Osteocyte (in vitro differentiated cells): Measurements from ENCODE around the gene MED29. TPM values are rescaled to one million over a fixed set of nuclear protein-coding genes. Genes with fewer than 3 reads are reported as not detected.

Experiments
- DNase-seq: peaks from one replicate; pipeline ENCODE4 v3.0.0; 2021; ENCODE audit warnings: mixed read lengths; ENCODE audit not compliant: unreplicated experiment; ENCODE audit errors: extremely low spot score
- H3K27ac Mint-ChIP-seq: one replicate; pipeline ENCODE4 v1.8.0; 2021; ENCODE audit warnings: mild to moderate bottlenecking, mixed read lengths; ENCODE audit not compliant: unreplicated experiment
- H3K27me3 Mint-ChIP-seq: one replicate; pipeline ENCODE4 v1.8.0; 2021; ENCODE audit warnings: mixed read lengths; ENCODE audit not compliant: unreplicated experiment
- H3K36me3 Mint-ChIP-seq: one replicate; pipeline ENCODE4 v1.8.0; 2021; ENCODE audit warnings: mixed read lengths; ENCODE audit not compliant: unreplicated experiment
- H3K4me1 Mint-ChIP-seq: one replicate; pipeline ENCODE4 v1.8.0; 2021; ENCODE audit warnings: mixed read lengths; ENCODE audit not compliant: unreplicated experiment
- H3K4me3 Mint-ChIP-seq: one replicate; pipeline ENCODE4 v1.8.0; 2021; ENCODE audit warnings: mild to moderate bottlenecking, moderate library complexity, mixed read lengths; ENCODE audit not compliant: unreplicated experiment
- H3K9me3 Mint-ChIP-seq: one replicate; pipeline ENCODE4 v1.8.0; 2021; ENCODE audit warnings: mixed read lengths; ENCODE audit not compliant: unreplicated experiment
- total RNA-seq: library from RNA; stranded (reverse); gene quantifications from 2 replicates; pipeline ENCODE4 v1.2.1, GENCODE V29; 2021
- TF ChIP-seq, protein P1 (sequence below): fragments of 200-600 bp; sonication (generic); IDR thresholded peaks from 2 replicates; pipeline ENCODE4 v1.5.0; 2021; ENCODE audit warnings: antibody characterized with exemption, mild to moderate bottlenecking, moderate library complexity

MED29 gene
- total RNA-seq, 1 donor from 2014 or later: 37.1 TPM

DNA sequence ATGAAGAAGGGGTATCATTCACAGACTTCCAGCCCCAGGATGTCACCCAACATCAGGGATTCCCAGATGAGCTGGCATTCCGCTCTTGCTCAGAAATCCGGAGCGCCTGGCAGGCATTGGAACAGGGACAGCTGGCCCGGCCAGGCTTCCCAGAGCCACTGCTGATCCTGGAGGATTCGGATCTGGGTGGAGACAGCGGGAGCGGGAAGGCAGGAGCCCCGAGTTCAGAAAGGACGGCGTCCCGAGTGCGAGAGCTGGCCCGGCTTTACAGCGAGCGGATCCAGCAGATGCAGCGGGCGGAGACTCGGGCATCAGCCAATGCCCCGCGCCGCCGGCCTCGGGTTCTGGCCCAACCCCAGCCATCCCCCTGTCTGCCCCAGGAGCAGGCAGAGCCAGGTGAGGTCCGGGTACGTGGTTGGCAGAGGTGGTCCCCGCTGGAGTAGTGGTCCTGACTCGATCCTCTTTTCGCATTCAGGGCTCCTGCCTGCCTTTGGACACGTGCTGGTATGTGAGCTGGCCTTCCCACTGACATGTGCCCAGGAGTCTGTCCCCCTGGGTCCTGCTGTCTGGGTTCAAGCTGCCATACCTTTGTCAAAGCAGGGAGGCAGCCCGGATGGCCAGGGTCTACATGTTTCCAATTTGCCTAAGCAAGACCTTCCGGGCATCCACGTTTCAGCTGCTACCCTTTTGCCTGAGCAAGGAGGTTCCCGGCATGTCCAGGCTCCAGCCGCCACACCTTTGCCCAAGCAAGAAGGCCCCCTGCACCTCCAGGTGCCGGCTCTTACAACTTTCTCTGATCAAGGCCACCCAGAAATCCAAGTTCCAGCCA lies 32.3 kb downstream of the MED29 start:
- H3K9me3 Mint-ChIP-seq: no peaks in the 10 kb centered on the region
- no peak overlapping the region for H3K4me3 Mint-ChIP-seq
- H3K36me3 Mint-ChIP-seq: peaks cover 35% of the 10 kb centered on the region
- TF ChIP-seq, protein P1, sequence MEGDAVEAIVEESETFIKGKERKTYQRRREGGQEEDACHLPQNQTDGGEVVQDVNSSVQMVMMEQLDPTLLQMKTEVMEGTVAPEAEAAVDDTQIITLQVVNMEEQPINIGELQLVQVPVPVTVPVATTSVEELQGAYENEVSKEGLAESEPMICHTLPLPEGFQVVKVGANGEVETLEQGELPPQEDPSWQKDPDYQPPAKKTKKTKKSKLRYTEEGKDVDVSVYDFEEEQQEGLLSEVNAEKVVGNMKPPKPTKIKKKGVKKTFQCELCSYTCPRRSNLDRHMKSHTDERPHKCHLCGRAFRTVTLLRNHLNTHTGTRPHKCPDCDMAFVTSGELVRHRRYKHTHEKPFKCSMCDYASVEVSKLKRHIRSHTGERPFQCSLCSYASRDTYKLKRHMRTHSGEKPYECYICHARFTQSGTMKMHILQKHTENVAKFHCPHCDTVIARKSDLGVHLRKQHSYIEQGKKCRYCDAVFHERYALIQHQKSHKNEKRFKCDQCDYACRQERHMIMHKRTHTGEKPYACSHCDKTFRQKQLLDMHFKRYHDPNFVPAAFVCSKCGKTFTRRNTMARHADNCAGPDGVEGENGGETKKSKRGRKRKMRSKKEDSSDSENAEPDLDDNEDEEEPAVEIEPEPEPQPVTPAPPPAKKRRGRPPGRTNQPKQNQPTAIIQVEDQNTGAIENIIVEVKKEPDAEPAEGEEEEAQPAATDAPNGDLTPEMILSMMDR: no peak
- H3K27me3 Mint-ChIP-seq: no peaks in the 10 kb centered on the region
- peaks cover 21% of the 10 kb centered on the region for H3K4me1 Mint-ChIP-seq
- no peak for DNase-seq
- H3K27ac Mint-ChIP-seq: no peak overlapping the region

DNA sequence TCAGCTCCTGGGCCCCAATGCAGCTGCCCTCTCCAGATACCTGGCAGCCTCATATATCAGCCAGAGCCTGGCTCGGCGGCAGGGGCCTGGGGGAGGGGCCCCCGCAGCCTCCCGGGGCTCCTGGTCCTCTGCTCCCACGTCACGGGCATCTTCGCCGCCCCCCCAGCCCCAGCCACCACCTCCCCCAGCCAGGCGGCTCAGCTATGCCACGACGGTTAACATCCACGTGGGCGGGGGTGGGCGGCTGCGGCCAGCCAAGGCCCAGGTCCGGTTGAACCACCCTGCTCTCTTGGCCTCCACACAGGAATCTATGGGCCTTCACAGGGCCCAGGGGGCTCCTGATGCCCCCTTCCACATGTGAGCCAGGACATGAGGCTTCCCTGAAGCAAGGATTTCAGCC lies 33.8 kb downstream of the MED29 start:
- Mint-ChIP-seq H3K36me3 (peaks cover 28% of the 10 kb centered on the region), H3K4me1 (peaks cover 34% of the 10 kb centered on the region), H3K27ac (no peak overlapping the region), H3K9me3 (no peaks in the 10 kb centered on the region), H3K4me3 (no peak overlapping the region), H3K27me3 (no peaks in the 10 kb centered on the region)
- TF ChIP-seq, protein P1: no peak
- DNase-seq: no peak

DNA sequence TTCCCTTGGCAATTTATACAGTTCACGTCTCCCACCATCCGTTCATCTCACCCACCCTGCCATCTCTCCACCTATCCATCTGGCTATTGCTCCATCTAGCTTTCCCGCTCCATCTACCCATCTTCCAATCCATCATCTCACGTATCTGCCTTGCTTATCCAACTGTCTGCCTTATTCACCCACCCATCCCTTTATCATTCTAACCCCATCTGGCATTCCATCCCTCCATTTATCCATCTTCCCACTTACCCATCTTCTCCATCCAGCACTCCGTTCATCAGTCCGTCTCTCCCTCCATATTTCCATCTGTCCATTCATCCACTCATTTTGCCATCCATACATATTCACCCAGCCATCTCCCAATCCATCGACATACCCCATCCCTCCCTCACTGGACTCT lies 34.6 kb downstream of the MED29 start:
- peak overlapping the region; percentile 59 for H3K27ac Mint-ChIP-seq

DNA sequence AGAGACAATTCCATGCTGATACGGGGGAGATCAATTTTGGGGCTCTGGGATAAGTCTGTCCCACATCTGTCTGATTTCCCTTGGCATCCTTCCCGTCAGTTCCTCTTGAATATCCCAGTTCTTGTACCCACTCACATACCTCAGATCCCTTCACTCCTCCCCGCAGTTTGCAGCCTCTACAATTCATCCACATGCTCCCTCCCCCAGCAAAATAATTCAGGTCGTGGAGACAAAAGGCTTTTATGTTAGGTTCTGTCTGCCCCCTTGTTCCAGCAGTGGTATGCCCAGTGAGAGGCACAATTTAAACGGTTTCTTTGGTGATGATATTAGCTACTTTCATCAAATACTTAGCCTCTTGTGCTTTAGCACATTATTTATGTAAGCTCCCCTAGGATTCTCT lies 35.0 kb downstream of the MED29 start:
- H3K9me3 Mint-ChIP-seq: no peaks in the 10 kb centered on the region
- H3K36me3 Mint-ChIP-seq: peaks cover 26% of the 10 kb centered on the region
- H3K27me3 Mint-ChIP-seq: no peaks in the 10 kb centered on the region
- peak overlapping the region; percentile 59 for H3K27ac Mint-ChIP-seq
- H3K4me3 Mint-ChIP-seq: no peak overlapping the region
- H3K4me1 Mint-ChIP-seq: peaks cover 44% of the 10 kb centered on the region
- TF ChIP-seq, protein P1: no peak
- no peak for DNase-seq

More for the DNA sequence above, 34.6 kb downstream of the MED29 start:
- Mint-ChIP-seq H3K4me1 (peaks cover 39% of the 10 kb centered on the region), H3K9me3 (no peaks in the 10 kb centered on the region), H3K36me3 (peaks cover 26% of the 10 kb centered on the region), H3K27me3 (no peaks in the 10 kb centered on the region), H3K4me3 (no peak overlapping the region)
- no peak for DNase-seq
- TF ChIP-seq, protein P1: no peak

DNA sequence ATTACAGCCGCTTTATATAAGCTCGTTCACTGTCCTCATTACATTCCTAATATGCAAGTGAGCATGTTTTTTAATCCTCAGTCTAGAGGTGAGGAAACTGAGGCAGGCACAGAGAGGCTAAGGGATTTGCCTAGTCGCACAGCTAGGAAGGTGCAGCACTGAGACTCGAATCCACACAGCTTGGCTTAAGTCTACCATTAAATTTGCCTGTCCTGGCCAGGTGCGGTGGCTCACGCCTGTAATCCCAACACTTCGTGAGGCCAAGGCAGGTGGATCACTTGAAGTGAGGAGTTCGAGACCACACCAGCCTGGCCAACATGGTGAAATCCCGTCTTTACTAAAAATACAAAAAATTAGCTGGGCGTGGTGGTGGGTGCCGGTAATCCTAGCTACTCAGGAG lies 36.5 kb downstream of the MED29 start:
- Mint-ChIP-seq H3K4me1 (peaks cover 46% of the 10 kb centered on the region), H3K36me3 (peaks cover 24% of the 10 kb centered on the region), H3K9me3 (no peaks in the 10 kb centered on the region), H3K4me3 (peak overlapping the region; percentile 35), H3K27me3 (no peaks in the 10 kb centered on the region), H3K27ac (peak overlapping the region; percentile 85)
- no peak for DNase-seq
- TF ChIP-seq, protein P1: no peak
